Peyer's patch (tissue), 4 donors: Measurements from ENCODE around the gene ALKBH1. TPM values are rescaled to one million over a fixed set of nuclear protein-coding genes. Genes with fewer than 3 reads are reported as not detected.
A peak's percentile ranks its signal among the peaks of the same experiment; 100 is the strongest.

Experiments
- DNase-seq, 3 donors: peaks; one replicate each; pipeline ENCODE4 v3.0.0-alpha.2; 2017 to 2019
- H3K27ac ChIP-seq, 4 donors: fragments of 200-600 bp; sonication (generic); one replicate each; pipeline ENCODE4 v1.5.1; 2016 to 2019
- H3K27me3 ChIP-seq, 2 donors: fragments of 200-600 bp; sonication (generic); one replicate each; pipeline ENCODE4 v1.5.1; 2019
- H3K36me3 ChIP-seq, 3 donors: fragments of 200-600 bp; sonication (generic); one replicate each; pipeline ENCODE4 v1.5.1; 2016 to 2019
- H3K4me1 ChIP-seq, 4 donors: fragments of 200-600 bp; sonication (generic); one replicate each; pipeline ENCODE4 v1.5.1; 2016 to 2019
- H3K4me3 ChIP-seq, 4 donors: fragments of 200-600 bp; sonication (generic); 1 replicate in 3 of 4; 2 replicates in 1 of 4; pipeline ENCODE4 v1.5.1; 2016 to 2019; ENCODE audit warnings: mild to moderate bottlenecking in 1 of 4
- H3K9me3 ChIP-seq, 4 donors: fragments of 200-600 bp; sonication (generic); one replicate each; pipeline ENCODE4 v1.5.1; 2016 to 2019; ENCODE audit warnings: mild to moderate bottlenecking in 1 of 4
- CTCF ChIP-seq, 6 experiments: fragments of 450-650 bp in 4 of 6; fragments of 200-600 bp in 2 of 6; sonication (generic) in 1 of 6; IDR thresholded peaks; one replicate each; pipeline ENCODE4 v1.5.1; 2017 to 2019; ENCODE audit warnings: antibody characterized with exemption in 6 of 6, mild to moderate bottlenecking in 3 of 6, moderate library complexity in 1 of 6
- POLR2A ChIP-seq, 2 donors: fragments of 450-650 bp; IDR thresholded peaks; one replicate each; pipeline ENCODE4 v1.5.1; 2017; ENCODE audit warnings: antibody characterized with exemption in 2 of 2, mild to moderate bottlenecking in 2 of 2, moderate library complexity in 2 of 2
- total RNA-seq, 4 donors: library from RNA; depleted of rRNA; stranded (reverse); fragments of >200 nt; gene quantifications; one replicate each; pipeline ENCODE4 v1.1.0, GENCODE V29; 2016

ALKBH1 gene
- total RNA-seq, 4 donors from 2014 or later = 12.6 to 15.4 (median 14.2) TPM

GRCh38 chr14:77707355-77707723, 484 bp downstream of the ALKBH1 start:
- Histone ChIP-seq H3K27ac (peak overlapping the region; percentile 51 to 76 (median 60)), H3K27me3 (no peaks in the 10 kb centered on the region), H3K9me3 (no peaks in the 10 kb centered on the region), H3K4me3 (peak overlapping the region; percentile 69 to 85 (median 83)), H3K36me3 (peaks cover 0 to 44% (median 0%) of the 10 kb centered on the region in 3 donors), H3K4me1 (peaks cover 0 to 31% (median 8%) of the 10 kb centered on the region in 4 donors)
- DNase-seq = peak in 2 of 3 donors; percentile 54 to 70
- peak in 4 of 6 experiments; percentile 20 to 67 (median 59) for TF ChIP-seq CTCF (IDR thresholded peaks at IDR 0.05)
- TF ChIP-seq POLR2A (IDR thresholded peaks at IDR 0.05) = no peak

GRCh38 chr14:77691259-77691658, 16.6 kb downstream of the ALKBH1 start:
- peaks cover 0 to 74% (median 0%) of the 10 kb centered on the region in 3 donors for H3K36me3 ChIP-seq
- no peak for DNase-seq
- TF ChIP-seq CTCF (IDR thresholded peaks at IDR 0.05) (no peak), POLR2A (IDR thresholded peaks at IDR 0.05) (no peak)

GRCh38 chr14:77682158-77682553, 25.7 kb downstream of the ALKBH1 start:
- Histone ChIP-seq H3K4me1 (peaks cover 0 to 17% (median 0%) of the 10 kb centered on the region in 4 donors), H3K27me3 (no peaks in the 10 kb centered on the region), H3K27ac (peak overlapping the region in 2 of 4 donors; percentile 69 to 85), H3K4me3 (no peak overlapping the region), H3K9me3 (no peaks in the 10 kb centered on the region), H3K36me3 (peaks cover 0 to 16% (median 0%) of the 10 kb centered on the region in 3 donors)
- TF ChIP-seq CTCF (IDR thresholded peaks at IDR 0.05) (no peak), POLR2A (IDR thresholded peaks at IDR 0.05) (no peak)
- DNase-seq = no peak

More at GRCh38 chr14:77691259-77691658, 16.6 kb downstream of the ALKBH1 start:
- Histone ChIP-seq H3K4me3 (no peak overlapping the region), H3K4me1 (no peaks in the 10 kb centered on the region), H3K9me3 (no peaks in the 10 kb centered on the region), H3K27me3 (no peaks in the 10 kb centered on the region), H3K27ac (no peak overlapping the region)

GRCh38 chr14:77681196-77682157, 26.3 kb downstream of the ALKBH1 start:
- H3K9me3 ChIP-seq = no peaks in the 10 kb centered on the region
- H3K4me1 ChIP-seq = peaks cover 0 to 17% (median 0%) of the 10 kb centered on the region in 4 donors
- TF ChIP-seq CTCF (IDR thresholded peaks at IDR 0.05) (no peak), POLR2A (IDR thresholded peaks at IDR 0.05) (no peak)
- peaks cover 0 to 16% (median 0%) of the 10 kb centered on the region in 3 donors for H3K36me3 ChIP-seq
- H3K4me3 ChIP-seq = no peak overlapping the region
- peak in 2 of 3 donors; percentile 51 to 77 for DNase-seq
- H3K27me3 ChIP-seq = no peaks in the 10 kb centered on the region
- peak overlapping the region in 2 of 4 donors; percentile 69 to 85 for H3K27ac ChIP-seq

GRCh38 chr14:77674931-77675330, 32.9 kb downstream of the ALKBH1 start:
- Histone ChIP-seq H3K36me3 (peaks cover 0 to 49% (median 0%) of the 10 kb centered on the region in 3 donors), H3K27ac (peak overlapping the region in 2 of 4 donors; percentile 8 to 55)
- peak in 2 of 3 donors; percentile 75 to 83 for DNase-seq

More at GRCh38 chr14:77674931-77675330, 32.9 kb downstream of the ALKBH1 start:
- no peak overlapping the region for H3K4me3 ChIP-seq
- H3K9me3 ChIP-seq = no peaks in the 10 kb centered on the region
- peaks cover 0 to 6% (median 0%) of the 10 kb centered on the region in 4 donors for H3K4me1 ChIP-seq
- H3K27me3 ChIP-seq = no peaks in the 10 kb centered on the region
- no peak for TF ChIP-seq CTCF (IDR thresholded peaks at IDR 0.05)
- TF ChIP-seq POLR2A (IDR thresholded peaks at IDR 0.05) = no peak
